ENCODE results near the gene SCAANT1.
A peak's percentile ranks its signal among the peaks of the same experiment; 100 is the strongest.

The SCAANT1 gene

DNA sequence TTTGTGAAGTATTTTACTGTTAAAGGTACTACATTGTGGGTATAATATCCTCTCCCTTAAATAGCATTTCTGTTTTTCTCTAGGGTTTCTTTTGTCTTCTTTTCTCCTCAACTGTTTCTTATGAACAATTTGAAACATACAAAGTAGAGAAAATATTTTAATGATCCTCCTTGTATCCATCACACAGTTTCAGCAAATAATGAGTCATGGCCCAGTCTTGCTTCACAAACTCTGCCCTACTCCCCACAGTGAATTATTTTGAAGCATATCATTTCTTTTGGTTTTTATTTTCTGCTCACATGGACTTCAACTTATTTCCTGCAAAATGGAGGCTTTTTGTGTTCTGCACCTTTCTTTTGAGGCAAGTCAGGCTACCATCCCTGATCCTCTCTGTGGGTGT, 6.1 kb upstream of the SCAANT1 start:
- POLR2A ChIA-PET: no interaction called here
- CTCF ChIA-PET: no interaction called here
- DNase-seq (ENCODE audit: extremely low spot score): no peak
- TF ChIP-seq, protein P1, sequence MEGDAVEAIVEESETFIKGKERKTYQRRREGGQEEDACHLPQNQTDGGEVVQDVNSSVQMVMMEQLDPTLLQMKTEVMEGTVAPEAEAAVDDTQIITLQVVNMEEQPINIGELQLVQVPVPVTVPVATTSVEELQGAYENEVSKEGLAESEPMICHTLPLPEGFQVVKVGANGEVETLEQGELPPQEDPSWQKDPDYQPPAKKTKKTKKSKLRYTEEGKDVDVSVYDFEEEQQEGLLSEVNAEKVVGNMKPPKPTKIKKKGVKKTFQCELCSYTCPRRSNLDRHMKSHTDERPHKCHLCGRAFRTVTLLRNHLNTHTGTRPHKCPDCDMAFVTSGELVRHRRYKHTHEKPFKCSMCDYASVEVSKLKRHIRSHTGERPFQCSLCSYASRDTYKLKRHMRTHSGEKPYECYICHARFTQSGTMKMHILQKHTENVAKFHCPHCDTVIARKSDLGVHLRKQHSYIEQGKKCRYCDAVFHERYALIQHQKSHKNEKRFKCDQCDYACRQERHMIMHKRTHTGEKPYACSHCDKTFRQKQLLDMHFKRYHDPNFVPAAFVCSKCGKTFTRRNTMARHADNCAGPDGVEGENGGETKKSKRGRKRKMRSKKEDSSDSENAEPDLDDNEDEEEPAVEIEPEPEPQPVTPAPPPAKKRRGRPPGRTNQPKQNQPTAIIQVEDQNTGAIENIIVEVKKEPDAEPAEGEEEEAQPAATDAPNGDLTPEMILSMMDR (IDR thresholded peaks at IDR 0.05; ENCODE audit: control extremely low read depth, extremely low read depth, low read depth, missing control alignments): no peak

DNA sequence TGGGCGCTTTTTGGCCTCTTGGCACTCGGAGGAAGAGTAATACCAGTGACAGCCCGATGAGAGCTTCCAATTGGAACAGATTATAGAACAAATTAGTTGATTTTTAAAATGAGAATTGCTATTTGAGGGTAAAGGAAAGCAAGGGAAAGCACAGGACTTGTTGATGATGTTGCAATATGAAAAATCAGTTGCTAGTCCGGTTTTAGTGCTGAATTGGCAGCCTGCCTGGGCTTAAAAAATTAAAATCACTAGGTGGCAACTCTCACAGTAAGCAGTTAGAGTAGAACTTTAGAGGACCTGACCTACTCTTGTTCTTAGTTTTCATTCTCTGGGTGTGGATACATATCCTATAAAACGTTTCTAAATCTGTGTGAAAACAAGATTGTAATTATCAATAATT, 2.1 kb upstream of the SCAANT1 start:
- ChIA-PET CTCF (no interaction called here), POLR2A (no interaction called here)
- DNase-seq (ENCODE audit: extremely low spot score): no peak
- TF ChIP-seq, protein P1 (IDR thresholded peaks at IDR 0.05; ENCODE audit: control extremely low read depth, extremely low read depth, low read depth, missing control alignments): no peak

DNA sequence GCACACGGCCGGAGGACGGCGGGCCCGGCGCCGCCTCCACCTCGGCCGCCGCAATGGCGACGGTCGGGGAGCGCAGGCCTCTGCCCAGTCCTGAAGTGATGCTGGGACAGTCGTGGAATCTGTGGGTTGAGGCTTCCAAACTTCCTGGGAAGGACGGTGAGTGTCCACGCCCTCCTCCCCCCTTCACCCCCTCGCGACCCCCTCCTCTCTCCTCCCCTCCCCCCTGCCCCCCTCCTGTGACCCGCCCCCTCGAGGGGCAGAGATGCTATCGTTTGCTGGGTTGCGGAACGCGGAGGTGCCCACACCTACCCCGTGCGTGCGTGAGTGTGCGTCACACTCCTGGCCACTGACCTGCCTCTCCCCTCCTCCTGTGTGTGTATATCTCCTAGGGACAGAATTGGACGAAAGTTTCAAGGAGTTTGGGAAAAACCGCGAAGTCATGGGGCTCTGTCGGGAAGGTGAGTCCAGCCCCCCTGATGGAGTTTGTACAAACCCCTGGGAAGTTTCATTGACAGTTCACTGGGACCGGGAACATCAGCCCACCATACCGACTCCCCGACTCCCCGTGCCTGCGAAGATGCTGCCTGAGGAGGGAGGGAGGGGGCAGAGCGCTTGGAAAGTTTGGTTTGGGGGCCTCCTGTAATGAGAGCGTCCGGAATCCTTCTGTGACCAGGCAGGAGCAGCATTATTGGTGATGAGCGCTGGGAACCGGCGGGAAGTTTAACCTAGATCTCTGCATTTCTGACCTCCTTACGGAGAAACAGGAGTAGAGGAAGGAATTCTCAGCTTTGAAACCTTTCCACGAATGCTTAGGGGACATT, 795 bp upstream of the SCAANT1 start:
- ChIA-PET CTCF (interaction anchor here (1.0 to 1.5 kb wide), 2 partner anchors 13 to 43 kb away, joined by 5 to 6 read pairs; no protein-coding TSS in a partner anchor), POLR2A (no interaction called here)
- DNase-seq (ENCODE audit: extremely low spot score): peak; percentile 31
- TF ChIP-seq, protein P1 (IDR thresholded peaks at IDR 0.05; ENCODE audit: control extremely low read depth, extremely low read depth, low read depth, missing control alignments): no peak

DNA sequence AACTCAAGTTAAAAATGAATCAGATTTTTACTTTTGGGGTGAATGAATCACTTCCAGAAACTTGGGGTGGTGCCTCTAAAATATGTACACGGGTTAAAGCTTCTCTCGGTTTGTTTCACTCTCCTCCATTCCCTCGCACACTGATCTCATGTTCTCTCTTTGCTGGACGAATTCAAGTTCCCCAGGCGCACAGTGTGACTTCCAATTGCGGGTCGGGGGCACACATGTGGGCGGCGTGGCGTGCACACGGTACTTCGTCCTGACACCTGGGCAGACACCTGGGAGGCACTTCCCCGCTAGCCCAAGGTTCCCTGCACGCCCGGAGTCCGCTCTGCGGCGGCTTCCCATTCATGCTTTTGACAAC, 692 bp downstream of the SCAANT1 start:
- TF ChIP-seq, protein P1 (IDR thresholded peaks at IDR 0.05; ENCODE audit: control extremely low read depth, extremely low read depth, low read depth, missing control alignments): no peak
- ChIA-PET CTCF (interaction anchor here (1.4 to 1.5 kb wide), 3 partner anchors 12 to 50 kb away, joined by 3 to 6 read pairs (median 4); no protein-coding TSS in a partner anchor), POLR2A (no interaction called here)
- DNase-seq (ENCODE audit: extremely low spot score): no peak

DNA sequence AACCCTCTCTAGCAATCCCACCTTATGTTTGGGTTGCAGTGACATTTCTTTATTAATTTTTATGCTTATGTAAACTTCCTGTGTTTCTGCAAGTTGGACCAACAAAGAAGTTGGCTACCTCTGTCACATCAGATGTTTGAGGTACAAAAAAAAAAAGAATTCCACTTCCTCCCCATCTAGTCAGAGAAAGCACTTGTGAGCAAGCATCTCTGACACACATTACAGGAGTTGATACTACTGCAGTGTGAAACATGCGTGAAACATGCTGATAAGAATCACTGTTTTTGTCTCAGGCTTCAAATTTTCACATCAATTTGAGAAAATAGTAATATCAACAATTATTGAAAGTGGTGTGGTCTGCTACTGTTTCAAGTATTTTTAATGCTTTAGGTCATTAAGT, 1.3 kb downstream of the SCAANT1 start:
- DNase-seq (ENCODE audit: extremely low spot score): peak; percentile 29
- ChIA-PET POLR2A (no interaction called here), CTCF (interaction anchor here (1.4 to 1.9 kb wide), 3 partner anchors 11 to 51 kb away, joined by 3 to 9 read pairs (median 4); no protein-coding TSS in a partner anchor)
- TF ChIP-seq, protein P1 (IDR thresholded peaks at IDR 0.05; ENCODE audit: control extremely low read depth, extremely low read depth, low read depth, missing control alignments): no peak

DNA sequence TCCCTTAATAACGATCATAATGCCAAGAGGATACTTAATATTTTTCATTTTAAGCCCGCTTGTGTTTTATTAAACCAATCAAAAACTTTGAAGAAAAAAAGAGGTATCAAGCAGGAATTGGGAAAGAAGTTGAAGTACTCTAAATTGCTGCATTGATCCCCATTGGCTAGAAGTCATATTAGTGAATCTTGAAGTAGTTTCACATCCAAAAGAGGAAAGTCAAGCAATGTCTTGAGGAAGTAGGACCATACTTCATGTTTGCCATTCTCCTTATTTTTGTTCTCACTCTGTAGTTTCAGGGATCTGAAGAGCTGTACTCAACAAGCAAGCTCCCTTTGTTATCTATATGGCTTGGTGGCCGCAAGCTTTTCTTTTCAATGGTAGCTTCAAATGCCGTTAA, 2.2 kb downstream of the SCAANT1 start:
- POLR2A ChIA-PET: no interaction called here
- TF ChIP-seq, protein P1 (IDR thresholded peaks at IDR 0.05; ENCODE audit: control extremely low read depth, extremely low read depth, low read depth, missing control alignments): no peak
- no peak for DNase-seq (ENCODE audit: extremely low spot score)
- CTCF ChIA-PET: interaction anchor here (1.4 to 1.9 kb wide), 3 partner anchors 10 to 53 kb away, joined by 3 to 9 read pairs (median 3); no protein-coding TSS in a partner anchor
